Uterus (tissue), 4 donors: ENCODE data around the gene GPD2. TPM values are rescaled to one million over a fixed set of nuclear protein-coding genes. Genes with fewer than 3 reads are reported as not detected.

Experiments used
- DNase-seq, 2 donors: peaks; one replicate each; pipeline ENCODE4 v3.0.0-alpha.2; 2019 to 2020
- H3K27ac ChIP-seq, 2 donors: fragments of 200-600 bp; sonication (generic); 1 replicate in 1 of 2; 2 replicates in 1 of 2; pipeline ENCODE4 v1.5.1; 2016 to 2018
- H3K27me3 ChIP-seq, 2 donors: fragments of 200-600 bp; sonication (generic); one replicate each; pipeline ENCODE4 v1.5.1; 2018 to 2019; ENCODE audit warnings: control low read depth in 1 of 2
- H3K36me3 ChIP-seq, 2 donors: fragments of 200-600 bp; sonication (generic); one replicate each; pipeline ENCODE4 v1.5.1; 2019; ENCODE audit warnings: control low read depth in 1 of 2
- H3K4me1 ChIP-seq, 2 donors: fragments of 200-600 bp; sonication (generic); one replicate each; pipeline ENCODE4 v1.5.1; 2018 to 2019; ENCODE audit warnings: control low read depth in 1 of 2
- H3K4me3 ChIP-seq, 2 donors: fragments of 200-600 bp; sonication (generic); 1 replicate in 1 of 2; 2 replicates in 1 of 2; pipeline ENCODE4 v1.5.1; 2018 to 2019; ENCODE audit warnings: mild to moderate bottlenecking in 1 of 2
- H3K9me3 ChIP-seq, 2 donors: fragments of 200-600 bp; sonication (generic); one replicate each; pipeline ENCODE4 v1.5.1; 2019; ENCODE audit warnings: control low read depth in 1 of 2
- POLR2A ChIP-seq, 2 donors: fragments of 450-650 bp; IDR thresholded peaks; one replicate each; pipeline ENCODE4 v1.6.1; 2016; ENCODE audit warnings: antibody characterized with exemption in 2 of 2, mild to moderate bottlenecking in 1 of 2, moderate library complexity in 1 of 2
- intact Hi-C: fragments of 100-400 bp; cut with DNase I; formaldehyde crosslinking; loops from one replicate; pipeline ENCODE4 v1.15.1; 2023; ENCODE audit warnings: low total_unique reads
- total RNA-seq, 4 donors: library from RNA; depleted of rRNA in 3 of 4; stranded (reverse); fragments of >200 nt in 3 of 4; gene quantifications; one replicate each; pipeline versions ENCODE4 v1.1.0 to v1.2.4, GENCODE V29; 2014 to 2023
- TF ChIP-seq, protein P1 (sequence below), 4 experiments: fragments of 200-600 bp in 2 of 4; fragments of 450-650 bp in 2 of 4; sonication (generic) in 2 of 4; IDR thresholded peaks; one replicate each; pipeline ENCODE4 v1.5.1; 2016 to 2019; ENCODE audit warnings: antibody characterized with exemption in 4 of 4, mild to moderate bottlenecking in 2 of 4, moderate library complexity in 1 of 4
- donor health status: DM: yes; HTN: yes; CAD: no.

The GPD2 gene
- total RNA-seq, 4 donors from 2014 or later: 2.0 to 41.6 (median 32.1) TPM

- Histone ChIP-seq H3K27me3 (no peaks in the 10 kb centered on the region), H3K36me3 (no peaks in the 10 kb centered on the region), H3K4me1 (no peaks in the 10 kb centered on the region), H3K4me3 (no peak overlapping the region), H3K9me3 (no peaks in the 10 kb centered on the region), H3K27ac (no peak overlapping the region)
- TF ChIP-seq, protein P1, sequence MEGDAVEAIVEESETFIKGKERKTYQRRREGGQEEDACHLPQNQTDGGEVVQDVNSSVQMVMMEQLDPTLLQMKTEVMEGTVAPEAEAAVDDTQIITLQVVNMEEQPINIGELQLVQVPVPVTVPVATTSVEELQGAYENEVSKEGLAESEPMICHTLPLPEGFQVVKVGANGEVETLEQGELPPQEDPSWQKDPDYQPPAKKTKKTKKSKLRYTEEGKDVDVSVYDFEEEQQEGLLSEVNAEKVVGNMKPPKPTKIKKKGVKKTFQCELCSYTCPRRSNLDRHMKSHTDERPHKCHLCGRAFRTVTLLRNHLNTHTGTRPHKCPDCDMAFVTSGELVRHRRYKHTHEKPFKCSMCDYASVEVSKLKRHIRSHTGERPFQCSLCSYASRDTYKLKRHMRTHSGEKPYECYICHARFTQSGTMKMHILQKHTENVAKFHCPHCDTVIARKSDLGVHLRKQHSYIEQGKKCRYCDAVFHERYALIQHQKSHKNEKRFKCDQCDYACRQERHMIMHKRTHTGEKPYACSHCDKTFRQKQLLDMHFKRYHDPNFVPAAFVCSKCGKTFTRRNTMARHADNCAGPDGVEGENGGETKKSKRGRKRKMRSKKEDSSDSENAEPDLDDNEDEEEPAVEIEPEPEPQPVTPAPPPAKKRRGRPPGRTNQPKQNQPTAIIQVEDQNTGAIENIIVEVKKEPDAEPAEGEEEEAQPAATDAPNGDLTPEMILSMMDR (IDR thresholded peaks at IDR 0.05): no peak
- DNase-seq: no peak
- intact Hi-C loops: no loop called here
Measured at GRCh38 chr2:156536534-156536933, 100.4 kb downstream of the GPD2 start.

GRCh38 chr2:156537141-156537540 lies 101.0 kb downstream of the GPD2 start:
- Histone ChIP-seq H3K4me1 (no peaks in the 10 kb centered on the region), H3K4me3 (no peak overlapping the region), H3K9me3 (no peaks in the 10 kb centered on the region), H3K27ac (no peak overlapping the region), H3K27me3 (no peaks in the 10 kb centered on the region), H3K36me3 (no peaks in the 10 kb centered on the region)
- no peak for DNase-seq
- intact Hi-C loops: no loop called here
- TF ChIP-seq, protein P1 (IDR thresholded peaks at IDR 0.05): no peak
- TF ChIP-seq POLR2A (IDR thresholded peaks at IDR 0.05): no peak

GRCh38 chr2:156538083-156538504 lies 101.9 kb downstream of the GPD2 start:
- H3K27ac ChIP-seq: no peak overlapping the region
- H3K36me3 ChIP-seq: no peaks in the 10 kb centered on the region
- H3K27me3 ChIP-seq: no peaks in the 10 kb centered on the region
- no peaks in the 10 kb centered on the region for H3K4me1 ChIP-seq
- TF ChIP-seq, protein P1 (IDR thresholded peaks at IDR 0.05): no peak
- no peak for TF ChIP-seq POLR2A (IDR thresholded peaks at IDR 0.05)
- H3K4me3 ChIP-seq: no peak overlapping the region
- no peaks in the 10 kb centered on the region for H3K9me3 ChIP-seq
- no peak for DNase-seq
- intact Hi-C loops: no loop called here

GRCh38 chr2:156539086-156539860 lies 103.1 kb downstream of the GPD2 start:
- TF ChIP-seq, protein P1 (IDR thresholded peaks at IDR 0.05): no peak
- TF ChIP-seq POLR2A (IDR thresholded peaks at IDR 0.05): no peak
- no peak for DNase-seq
- H3K27ac ChIP-seq: no peak overlapping the region

GRCh38 chr2:156540706-156541105 lies 104.5 kb downstream of the GPD2 start:
- TF ChIP-seq, protein P1 (IDR thresholded peaks at IDR 0.05): no peak
- TF ChIP-seq POLR2A (IDR thresholded peaks at IDR 0.05): no peak
- no peak for DNase-seq
- Histone ChIP-seq H3K36me3 (no peaks in the 10 kb centered on the region), H3K4me1 (no peaks in the 10 kb centered on the region), H3K9me3 (no peaks in the 10 kb centered on the region), H3K4me3 (no peak overlapping the region), H3K27ac (no peak overlapping the region), H3K27me3 (no peaks in the 10 kb centered on the region)
- intact Hi-C loops: no loop called here

More at GRCh38 chr2:156539086-156539860, 103.1 kb downstream of the GPD2 start:
- no peaks in the 10 kb centered on the region for H3K9me3 ChIP-seq
- intact Hi-C loops: no loop called here
- no peaks in the 10 kb centered on the region for H3K36me3 ChIP-seq
- no peaks in the 10 kb centered on the region for H3K4me1 ChIP-seq
- H3K4me3 ChIP-seq: no peak overlapping the region
- H3K27me3 ChIP-seq: no peaks in the 10 kb centered on the region
